Measurements from ENCODE around the gene ISOC2.
"Not testable (repeated sequence)": the region's sequence is repeated elsewhere in the genome, so short reads cannot be mapped to it uniquely, and the experiment has no call there.

ISOC2 gene

DNA sequence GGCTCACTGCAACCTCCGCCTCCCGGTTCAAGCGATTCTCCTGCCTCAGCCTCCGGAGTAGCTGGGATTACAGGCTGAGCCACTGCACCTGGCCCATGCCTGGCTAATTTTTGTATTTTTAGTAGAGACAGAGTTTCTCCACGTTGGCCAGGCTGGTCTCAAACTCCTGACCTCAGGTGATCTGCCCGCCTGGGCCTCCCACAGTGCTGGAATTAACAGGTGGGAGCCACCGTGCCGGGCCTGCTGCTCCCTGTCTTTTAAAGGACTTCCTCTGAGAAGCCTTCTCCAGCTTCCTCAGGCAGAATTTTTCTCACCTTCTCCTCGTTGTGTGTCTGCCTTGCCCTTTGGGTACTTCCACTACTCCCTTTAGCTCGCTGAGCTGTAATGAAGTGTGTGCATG, 35.4 kb upstream of the ISOC2 start:
- H3K27me3 ChIP-seq (ENCODE audit: control insufficient read depth in 1 of 2, insufficient read depth in 2 of 2, low read length in 2 of 2); H3K27ac ChIP-seq (ENCODE audit: low read depth, low read length); H3K9me3 ChIP-seq (ENCODE audit: low read length); H3K9ac ChIP-seq (ENCODE audit: low read length); H3K4me3 ChIP-seq (ENCODE audit: low read depth in 1 of 2, low read length in 2 of 2): not testable (repeated sequence)
- Histone ChIP-seq H3K4me1 (ENCODE audit: insufficient read depth, low read length) (peaks cover 33% of the 10 kb centered on the region), H3K36me3 (ENCODE audit: insufficient read depth, low read length) (peaks cover 44% of the 10 kb centered on the region)

DNA sequence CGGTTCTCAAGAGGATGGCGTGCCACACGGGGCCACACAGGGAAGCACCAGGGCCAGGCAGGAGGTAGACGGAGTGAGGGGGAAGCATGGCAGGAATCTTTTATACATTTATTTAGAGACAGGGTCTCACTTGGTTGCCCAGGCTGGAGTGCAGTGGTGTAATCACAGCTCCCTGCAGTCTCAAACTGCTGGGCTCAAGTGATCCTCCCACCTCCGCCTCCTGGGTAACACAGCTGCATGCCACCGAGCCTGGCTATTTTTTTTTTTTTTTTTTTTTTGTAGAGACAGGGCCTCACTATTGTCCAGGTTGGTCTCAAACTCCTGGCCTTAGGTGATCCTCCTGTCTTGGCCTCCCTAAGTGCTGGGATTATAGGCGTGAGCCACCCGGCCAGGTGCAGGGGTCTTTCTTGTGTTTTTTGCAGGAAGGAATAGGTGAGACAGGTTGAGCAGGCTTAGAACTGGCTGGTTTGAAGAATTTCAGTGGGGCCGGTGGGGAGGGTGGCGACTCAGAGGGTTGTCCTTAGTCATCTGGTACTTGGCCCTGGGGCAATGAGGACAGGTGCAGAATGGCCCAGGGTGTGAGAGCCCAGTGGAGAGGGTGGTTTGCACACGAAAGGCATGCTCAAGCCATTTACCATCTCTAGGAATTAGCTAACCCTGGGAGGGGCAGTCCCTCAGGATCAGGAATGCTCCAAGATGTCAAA, 34.4 kb upstream of the ISOC2 start:
- H3K4me1 ChIP-seq (ENCODE audit: insufficient read depth, low read length) = peaks cover 44% of the 10 kb centered on the region
- H3K9me3 ChIP-seq (ENCODE audit: low read length) = no peaks in the 10 kb centered on the region
- no peak overlapping the region for H3K9ac ChIP-seq (ENCODE audit: low read length)
- no peaks in the 10 kb centered on the region for H3K27me3 ChIP-seq (ENCODE audit: control insufficient read depth in 1 of 2, insufficient read depth in 2 of 2, low read length in 2 of 2)
- H3K27ac ChIP-seq (ENCODE audit: low read depth, low read length) = no peak overlapping the region
- no peak overlapping the region for H3K4me3 ChIP-seq (ENCODE audit: low read depth in 1 of 2, low read length in 2 of 2)
- peaks cover 33% of the 10 kb centered on the region for H3K36me3 ChIP-seq (ENCODE audit: insufficient read depth, low read length)

DNA sequence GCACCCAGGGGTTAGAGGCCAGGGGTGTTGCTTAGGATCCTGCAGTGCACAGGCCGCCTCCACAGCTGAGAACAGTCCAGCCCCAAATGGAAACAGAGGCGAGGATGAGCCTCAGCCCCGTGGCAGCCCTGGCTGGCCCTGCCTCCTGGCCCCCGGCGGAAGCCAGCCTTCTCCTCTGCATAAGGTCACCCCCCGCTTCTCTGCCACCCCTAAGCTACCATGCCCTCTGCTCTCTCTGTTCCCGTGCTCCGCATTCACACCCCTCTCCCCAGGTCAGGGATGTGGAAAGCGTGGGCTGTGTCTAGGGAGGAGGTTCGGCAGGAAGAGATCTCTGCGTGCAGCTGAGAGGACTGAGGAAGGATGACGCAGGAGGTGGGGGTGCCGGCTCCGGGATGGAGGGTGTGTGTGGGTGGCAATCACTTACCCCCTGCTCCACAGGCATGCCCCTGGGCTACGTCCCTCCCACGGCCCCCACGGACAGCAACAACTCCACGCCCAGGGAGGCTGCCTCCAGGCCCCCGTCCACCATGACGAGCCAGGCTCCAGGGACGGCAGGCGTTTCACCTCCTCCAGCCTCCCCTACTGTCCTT, 32.8 kb upstream of the ISOC2 start:
- H3K4me3 ChIP-seq (ENCODE audit: low read depth in 1 of 2, low read length in 2 of 2) = peak overlapping the region in 1 of 2 donors; percentile 31
- no peak overlapping the region for H3K9ac ChIP-seq (ENCODE audit: low read length)
- no peaks in the 10 kb centered on the region for H3K9me3 ChIP-seq (ENCODE audit: low read length)
- H3K27me3 ChIP-seq (ENCODE audit: control insufficient read depth in 1 of 2, insufficient read depth in 2 of 2, low read length in 2 of 2) = no peaks in the 10 kb centered on the region
- peaks cover 19% of the 10 kb centered on the region for H3K36me3 ChIP-seq (ENCODE audit: insufficient read depth, low read length)
- no peak overlapping the region for H3K27ac ChIP-seq (ENCODE audit: low read depth, low read length)
- H3K4me1 ChIP-seq (ENCODE audit: insufficient read depth, low read length) = peaks cover 49% of the 10 kb centered on the region

DNA sequence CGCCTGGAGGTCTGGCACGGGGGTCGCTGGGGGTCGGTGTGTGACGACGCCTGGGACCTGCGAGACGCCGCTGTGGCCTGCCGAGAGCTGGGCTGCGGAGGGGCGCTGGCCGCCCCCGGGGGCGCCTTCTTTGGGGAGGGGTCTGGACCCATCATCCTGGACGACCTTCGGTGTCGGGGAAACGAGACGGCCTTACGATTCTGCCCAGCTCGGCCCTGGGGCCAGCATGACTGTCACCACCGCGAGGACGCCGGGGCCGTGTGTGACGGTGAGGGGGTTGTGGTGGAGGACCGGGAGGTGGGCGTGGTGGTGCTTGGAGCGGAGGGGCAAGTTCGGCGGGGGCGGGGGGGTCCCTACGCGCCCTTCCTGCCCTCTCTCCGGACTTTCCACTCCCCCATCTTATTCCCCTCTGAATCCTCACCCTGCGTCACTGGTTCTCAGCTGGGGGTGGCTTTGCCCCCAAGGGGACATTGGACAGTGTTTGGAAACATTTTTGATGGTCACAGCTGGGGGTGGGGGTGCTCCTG, 32.3 kb upstream of the ISOC2 start:
- no peaks in the 10 kb centered on the region for H3K27me3 ChIP-seq (ENCODE audit: control insufficient read depth in 1 of 2, insufficient read depth in 2 of 2, low read length in 2 of 2)
- peaks cover 13% of the 10 kb centered on the region for H3K36me3 ChIP-seq (ENCODE audit: insufficient read depth, low read length)
- no peak overlapping the region for H3K4me3 ChIP-seq (ENCODE audit: low read depth in 1 of 2, low read length in 2 of 2)
- H3K9me3 ChIP-seq (ENCODE audit: low read length) = no peaks in the 10 kb centered on the region
- H3K9ac ChIP-seq (ENCODE audit: low read length) = no peak overlapping the region
- H3K4me1 ChIP-seq (ENCODE audit: insufficient read depth, low read length) = peaks cover 46% of the 10 kb centered on the region
- H3K27ac ChIP-seq (ENCODE audit: low read depth, low read length) = no peak overlapping the region

DNA sequence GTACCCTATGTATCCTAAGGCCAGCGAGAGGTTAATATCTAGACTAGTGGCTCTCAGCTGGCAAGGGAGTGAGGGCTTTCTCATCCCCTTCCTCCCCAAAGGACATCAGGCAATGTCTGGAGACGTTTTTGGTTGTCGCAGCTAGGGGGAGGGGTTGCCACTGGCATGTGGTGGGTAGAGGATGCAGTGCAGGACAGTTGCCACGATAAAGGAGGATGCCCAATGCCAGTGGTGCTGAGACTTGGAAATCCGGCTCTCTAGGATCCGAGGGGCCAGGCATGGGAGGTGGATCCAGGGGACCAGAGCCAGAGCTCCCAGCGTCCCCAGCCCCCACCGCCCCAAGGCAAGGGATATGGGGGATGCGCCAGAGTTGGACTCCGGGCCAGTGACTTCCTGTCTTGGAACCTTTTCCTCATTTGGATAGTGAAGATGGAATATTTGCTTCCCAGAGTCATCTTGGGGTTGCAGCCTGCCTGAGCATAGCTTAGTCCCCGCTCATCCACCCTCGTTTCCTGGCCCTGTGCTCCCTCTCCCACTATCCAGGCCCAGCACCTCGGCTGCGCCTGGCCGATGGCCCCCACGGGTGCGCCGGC, 31.7 kb upstream of the ISOC2 start:
- Histone ChIP-seq H3K9ac (ENCODE audit: low read length) (no peak overlapping the region), H3K36me3 (ENCODE audit: insufficient read depth, low read length) (peaks cover 13% of the 10 kb centered on the region), H3K27me3 (ENCODE audit: control insufficient read depth in 1 of 2, insufficient read depth in 2 of 2, low read length in 2 of 2) (no peaks in the 10 kb centered on the region), H3K4me3 (ENCODE audit: low read depth in 1 of 2, low read length in 2 of 2) (peak overlapping the region in 1 of 2 donors; percentile 18), H3K27ac (ENCODE audit: low read depth, low read length) (no peak overlapping the region), H3K9me3 (ENCODE audit: low read length) (no peaks in the 10 kb centered on the region), H3K4me1 (ENCODE audit: insufficient read depth, low read length) (peaks cover 40% of the 10 kb centered on the region)

DNA sequence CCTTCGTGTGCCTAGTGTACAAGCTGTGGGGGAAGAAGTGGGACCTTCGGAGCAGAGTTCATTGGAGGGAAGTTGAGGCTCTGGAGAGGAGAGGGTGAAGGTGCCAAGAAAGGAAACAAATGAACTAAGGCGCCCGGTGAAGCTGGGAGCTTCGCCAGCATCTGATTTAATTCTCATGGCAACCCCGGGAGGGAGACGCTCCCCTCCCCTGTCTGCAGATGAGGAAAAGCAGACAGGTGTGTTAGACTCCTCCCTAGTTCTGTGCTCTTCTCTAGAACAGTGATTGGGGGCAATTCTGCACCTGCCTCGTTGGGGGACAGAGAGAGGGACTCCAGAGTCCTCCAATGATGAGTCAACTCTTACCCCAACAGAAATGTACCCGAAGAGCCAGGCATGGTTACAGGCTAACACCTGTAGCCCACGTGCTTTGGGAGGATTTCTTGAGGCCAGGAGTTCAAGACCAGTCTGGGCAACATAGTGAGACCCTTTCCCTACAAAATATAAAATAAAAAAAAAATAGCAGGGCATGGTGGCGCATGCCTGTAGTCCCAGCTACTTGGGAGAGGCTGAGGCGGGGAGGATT, 31.0 kb upstream of the ISOC2 start:
- Histone ChIP-seq H3K27me3 (ENCODE audit: control insufficient read depth in 1 of 2, insufficient read depth in 2 of 2, low read length in 2 of 2) (no peaks in the 10 kb centered on the region), H3K4me1 (ENCODE audit: insufficient read depth, low read length) (peaks cover 42% of the 10 kb centered on the region)

DNA sequence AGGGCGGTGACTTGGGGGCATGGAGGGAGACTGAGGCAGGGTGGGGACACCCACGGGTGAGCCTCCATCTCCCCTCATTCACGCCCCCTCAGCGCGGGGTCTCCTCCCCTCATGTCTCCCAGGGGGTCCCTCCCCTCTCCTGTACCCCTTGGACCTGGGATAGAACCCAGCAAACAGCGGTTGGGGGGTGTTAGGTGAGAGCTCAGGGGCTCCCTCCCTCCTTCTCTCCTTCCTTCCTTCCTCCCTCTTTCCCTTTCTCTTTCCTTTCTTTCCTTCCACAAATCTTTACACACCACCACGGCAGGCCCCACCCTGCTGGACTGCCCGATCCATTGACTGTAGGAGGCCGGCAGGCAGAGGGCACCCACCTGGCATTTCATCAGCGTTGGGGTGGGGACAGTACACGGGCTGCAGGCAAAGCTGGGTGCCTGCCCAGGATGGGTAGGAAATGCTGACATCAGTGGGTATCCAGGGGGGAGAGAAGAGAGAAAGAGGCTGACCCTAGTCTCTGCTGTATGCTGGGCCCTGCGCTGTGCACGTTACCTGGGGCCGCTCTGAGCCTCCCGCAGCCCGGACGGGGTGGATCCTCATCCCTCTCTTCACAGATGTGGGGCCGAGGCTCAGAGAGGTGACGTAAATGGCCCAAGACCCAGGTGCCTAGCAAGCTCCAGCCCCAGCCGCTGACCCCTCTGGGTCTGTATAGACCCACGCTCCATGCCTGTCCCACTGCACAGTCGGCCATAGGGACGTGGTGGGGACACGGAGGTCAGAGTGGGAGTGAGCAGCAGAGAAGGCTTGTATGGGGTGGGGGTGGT, 30.3 kb upstream of the ISOC2 start:
- H3K4me3 ChIP-seq (ENCODE audit: low read depth in 1 of 2, low read length in 2 of 2) = no peak overlapping the region
- H3K27ac ChIP-seq (ENCODE audit: low read depth, low read length) = peak overlapping the region; percentile 80
- H3K36me3 ChIP-seq (ENCODE audit: insufficient read depth, low read length) = peaks cover 13% of the 10 kb centered on the region
- peaks cover 49% of the 10 kb centered on the region for H3K4me1 ChIP-seq (ENCODE audit: insufficient read depth, low read length)
- H3K9me3 ChIP-seq (ENCODE audit: low read length) = no peaks in the 10 kb centered on the region
- no peaks in the 10 kb centered on the region for H3K27me3 ChIP-seq (ENCODE audit: control insufficient read depth in 1 of 2, insufficient read depth in 2 of 2, low read length in 2 of 2)
- no peak overlapping the region for H3K9ac ChIP-seq (ENCODE audit: low read length)

More for the DNA sequence above, 31.0 kb upstream of the ISOC2 start:
- Histone ChIP-seq H3K9ac (ENCODE audit: low read length) (no peak overlapping the region), H3K36me3 (ENCODE audit: insufficient read depth, low read length) (peaks cover 13% of the 10 kb centered on the region), H3K4me3 (ENCODE audit: low read depth in 1 of 2, low read length in 2 of 2) (no peak overlapping the region), H3K9me3 (ENCODE audit: low read length) (no peaks in the 10 kb centered on the region), H3K27ac (ENCODE audit: low read depth, low read length) (peak overlapping the region; percentile 80)

DNA sequence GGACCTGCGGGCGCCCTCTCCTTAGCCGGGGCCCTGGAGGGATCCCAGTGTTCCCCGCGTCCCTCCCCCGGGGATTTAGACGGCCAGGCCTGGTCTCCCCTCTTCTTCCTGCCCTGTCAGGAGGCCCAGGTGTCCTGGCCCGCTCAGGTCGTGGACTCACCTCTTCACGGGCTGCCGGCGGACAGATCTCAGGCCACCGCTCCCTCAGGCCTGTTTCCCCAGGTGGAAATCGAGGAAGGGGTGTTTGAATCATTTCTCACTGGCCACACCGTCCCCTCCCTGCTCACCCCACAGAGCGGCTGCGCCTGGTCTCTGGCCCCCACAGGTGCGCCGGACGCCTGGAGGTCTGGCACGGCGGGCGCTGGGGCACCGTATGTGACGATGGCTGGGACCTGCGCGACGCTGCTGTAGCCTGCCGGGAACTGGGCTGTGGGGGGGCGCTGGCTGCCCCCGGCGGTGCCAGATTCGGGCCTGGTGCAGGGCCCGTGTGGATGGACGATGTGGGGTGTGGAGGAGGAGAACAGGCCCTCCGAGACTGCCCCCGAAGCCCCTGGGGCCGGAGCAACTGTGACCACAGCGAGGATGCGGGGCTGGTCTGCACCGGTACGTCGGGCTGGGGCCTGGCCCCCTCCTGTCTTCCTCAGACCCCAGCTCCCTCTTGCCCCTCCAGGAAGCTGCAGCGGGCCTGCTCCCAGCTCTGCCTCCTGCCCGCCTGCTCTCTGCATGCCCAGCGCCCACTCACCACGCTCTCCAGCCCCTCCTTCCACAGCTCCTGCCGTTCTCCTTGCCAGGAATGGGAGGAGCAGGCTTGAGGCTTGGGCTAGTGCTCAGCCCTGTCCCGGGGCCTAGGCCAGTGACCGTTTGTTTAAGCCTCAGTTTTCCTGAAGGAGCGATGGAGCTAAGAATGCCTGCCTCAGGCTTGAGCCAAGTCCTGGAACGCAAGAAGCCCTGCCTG, 29.3 kb upstream of the ISOC2 start:
- H3K4me3 ChIP-seq (ENCODE audit: low read depth in 1 of 2, low read length in 2 of 2) = no peak overlapping the region
- H3K27ac ChIP-seq (ENCODE audit: low read depth, low read length) = peak overlapping the region; percentile 80
- peaks cover 59% of the 10 kb centered on the region for H3K4me1 ChIP-seq (ENCODE audit: insufficient read depth, low read length)
- peaks cover 5% of the 10 kb centered on the region for H3K36me3 ChIP-seq (ENCODE audit: insufficient read depth, low read length)
- no peak overlapping the region for H3K9ac ChIP-seq (ENCODE audit: low read length)
- no peaks in the 10 kb centered on the region for H3K9me3 ChIP-seq (ENCODE audit: low read length)
- H3K27me3 ChIP-seq (ENCODE audit: control insufficient read depth in 1 of 2, insufficient read depth in 2 of 2, low read length in 2 of 2) = no peaks in the 10 kb centered on the region

DNA sequence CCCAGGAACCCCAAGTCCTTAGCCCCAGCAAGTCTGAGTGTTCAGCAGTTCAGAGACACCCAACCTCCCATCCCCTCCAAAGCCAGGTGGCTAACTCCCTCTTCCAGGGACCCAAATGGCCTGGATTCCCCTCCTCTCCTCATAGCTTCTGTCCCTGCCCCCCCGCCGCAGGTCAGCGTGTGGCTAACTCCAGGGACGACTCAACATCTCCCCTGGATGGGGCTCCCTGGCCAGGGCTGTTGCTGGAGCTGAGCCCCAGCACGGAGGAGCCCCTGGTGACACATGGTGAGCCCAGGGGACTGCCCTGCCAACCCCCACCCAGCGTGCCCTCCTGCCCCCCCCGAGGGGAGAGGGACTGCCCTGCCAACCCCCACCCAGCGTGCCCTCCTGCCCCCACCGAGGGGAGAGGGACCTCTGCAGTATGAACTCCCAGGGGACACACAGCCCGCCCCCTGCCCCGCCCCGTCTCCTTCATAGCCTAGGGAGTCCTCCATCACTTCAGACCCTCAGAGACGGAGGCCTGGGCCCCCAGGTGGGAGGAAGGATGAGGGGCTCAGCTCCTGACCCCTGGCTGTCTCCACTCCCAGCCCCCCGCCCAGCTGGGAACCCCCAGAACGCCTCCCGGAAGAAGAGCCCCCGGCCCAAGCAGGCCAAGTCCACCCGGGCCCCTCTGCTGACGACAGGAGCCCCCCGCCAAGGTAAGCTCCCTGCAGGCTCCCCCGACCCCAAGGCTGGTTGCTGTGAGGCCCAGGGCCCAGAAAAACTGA, 28.5 kb upstream of the ISOC2 start:
- Histone ChIP-seq H3K9ac (ENCODE audit: low read length) (no peak overlapping the region), H3K27ac (ENCODE audit: low read depth, low read length) (peak overlapping the region; percentile 80), H3K4me1 (ENCODE audit: insufficient read depth, low read length) (peaks cover 64% of the 10 kb centered on the region), H3K9me3 (ENCODE audit: low read length) (no peaks in the 10 kb centered on the region), H3K36me3 (ENCODE audit: insufficient read depth, low read length) (no peaks in the 10 kb centered on the region), H3K4me3 (ENCODE audit: low read depth in 1 of 2, low read length in 2 of 2) (no peak overlapping the region), H3K27me3 (ENCODE audit: control insufficient read depth in 1 of 2, insufficient read depth in 2 of 2, low read length in 2 of 2) (no peaks in the 10 kb centered on the region)
